Muscle layer of duodenum (tissue), 2 donors: Measurements from ENCODE around the gene YBEY.
"Not testable (repeated sequence)": the region's sequence is repeated elsewhere in the genome, so short reads cannot be mapped to it uniquely, and the experiment has no call there.

Experiments used
- H3K27ac ChIP-seq: one replicate; pipeline ENCODE4 v1.7.0; 2013; ENCODE audit warnings: mild to moderate bottlenecking, low read length
- H3K27me3 ChIP-seq: one replicate; pipeline ENCODE4 v1.7.0; 2013; ENCODE audit warnings: low read depth, mild to moderate bottlenecking, control low read depth, low read length
- H3K36me3 ChIP-seq, 2 donors: one replicate each; pipeline ENCODE4 v1.7.0; 2013; ENCODE audit warnings: low read length in 2 of 2, control low read depth in 1 of 2, mild to moderate bottlenecking in 1 of 2; ENCODE audit not compliant: insufficient read depth in 2 of 2, control insufficient read depth in 1 of 2
- H3K4me1 ChIP-seq, 2 donors: one replicate each; pipeline ENCODE4 v1.7.0; 2013; ENCODE audit warnings: low read length in 2 of 2, mild to moderate bottlenecking in 2 of 2, control low read depth in 1 of 2, moderate library complexity in 1 of 2; ENCODE audit not compliant: insufficient read depth in 2 of 2, control insufficient read depth in 1 of 2
- H3K4me3 ChIP-seq, 2 donors: one replicate each; pipeline ENCODE4 v1.7.0; 2013; ENCODE audit warnings: low read length in 2 of 2, low read depth in 1 of 2, mild to moderate bottlenecking in 1 of 2
- H3K9me3 ChIP-seq, 2 donors: one replicate each; pipeline ENCODE4 v1.7.0; 2013; ENCODE audit warnings: low read length in 2 of 2, control low read depth in 1 of 2, mild to moderate bottlenecking in 1 of 2; ENCODE audit not compliant: control insufficient read depth in 1 of 2
- donor health status: healthy.

Gene YBEY, protein sequence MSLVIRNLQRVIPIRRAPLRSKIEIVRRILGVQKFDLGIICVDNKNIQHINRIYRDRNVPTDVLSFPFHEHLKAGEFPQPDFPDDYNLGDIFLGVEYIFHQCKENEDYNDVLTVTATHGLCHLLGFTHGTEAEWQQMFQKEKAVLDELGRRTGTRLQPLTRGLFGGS

DNA sequence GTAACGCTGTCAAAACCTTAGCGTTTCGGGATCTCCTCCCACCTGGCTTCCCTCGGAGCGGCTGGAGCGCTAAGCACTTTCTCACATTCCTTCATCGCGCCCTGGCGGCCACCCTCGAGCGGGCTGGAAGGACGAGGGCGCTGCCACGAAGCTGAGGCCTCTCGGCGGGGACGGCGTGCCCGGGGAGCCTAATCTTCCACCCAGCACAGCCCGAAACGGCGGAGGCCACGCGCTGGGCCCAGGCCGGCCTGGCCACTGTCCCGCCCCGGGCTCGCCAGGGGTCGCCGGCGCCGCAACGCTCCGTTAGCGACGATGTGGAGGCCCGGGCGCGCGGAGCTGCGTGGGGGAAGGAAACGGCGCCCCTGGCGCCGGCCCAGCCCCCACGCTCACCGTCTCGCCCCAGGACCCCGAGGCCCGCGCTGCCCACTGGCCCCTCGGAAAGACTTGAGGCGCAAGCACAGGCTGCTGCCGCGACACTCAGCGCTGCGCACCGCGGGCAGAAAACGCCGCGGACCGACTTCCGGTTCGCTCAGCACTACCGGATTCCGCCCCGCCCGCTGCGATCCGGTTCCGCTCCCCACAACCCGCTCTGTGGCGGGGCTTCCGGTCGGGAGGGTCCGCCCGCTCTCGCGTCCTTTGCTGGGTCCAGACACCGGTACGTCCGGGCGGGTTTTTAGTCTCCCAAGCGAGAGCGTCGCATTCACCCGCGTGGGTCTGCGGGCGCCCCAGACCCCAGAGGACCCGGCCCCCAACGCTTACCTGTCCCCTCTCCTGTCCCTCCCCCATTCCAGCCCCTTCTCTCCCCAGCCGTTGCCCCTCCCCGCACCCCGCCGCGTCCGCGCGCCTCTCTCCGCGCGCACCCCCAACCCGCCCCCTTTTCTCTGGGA is at the start of gene YBEY:
Gene YBEY, plus strand, starts transcription at position 582 of the 887 bp plus-strand sequence. CDS start 572 bp downstream, outside the sequence.
- peak within 1 kb of the TSS; percentile 85 for H3K27ac ChIP-seq
- H3K27me3 ChIP-seq: no peaks in the 10 kb centered on the region
- peaks cover 9 to 17% of the 10 kb centered on the region in 2 donors for H3K36me3 ChIP-seq
- no peaks in the 10 kb centered on the region for H3K9me3 ChIP-seq
- peak within 1 kb of the TSS; percentile 95 to 99 for H3K4me3 ChIP-seq
- peaks cover 20 to 37% of the 10 kb centered on the region in 2 donors for H3K4me1 ChIP-seq

DNA sequence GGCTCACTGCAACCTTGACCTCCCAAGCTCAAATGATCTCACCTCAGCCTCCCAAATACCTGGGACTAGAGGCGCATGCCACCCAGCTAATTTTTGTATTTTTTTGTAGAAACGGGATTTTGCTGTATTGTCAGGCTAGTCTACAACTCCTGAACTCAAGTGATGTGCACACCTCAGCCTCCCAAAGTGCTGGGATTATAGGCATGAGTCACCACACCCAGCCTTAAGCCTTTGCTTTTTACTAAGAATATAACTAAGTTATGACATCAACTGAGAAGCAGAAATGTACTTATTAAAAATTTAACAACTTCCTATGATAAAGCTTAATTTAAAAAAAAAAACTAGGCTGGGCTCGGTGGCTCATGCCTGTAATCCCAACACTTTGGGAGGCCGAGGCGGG is 48.7 kb upstream of the YBEY start:
- no peaks in the 10 kb centered on the region for H3K9me3 ChIP-seq
- H3K27ac ChIP-seq: no peak overlapping the region
- peaks cover 60 to 70% of the 10 kb centered on the region in 2 donors for H3K36me3 ChIP-seq
- no peaks in the 10 kb centered on the region for H3K27me3 ChIP-seq
- H3K4me3 ChIP-seq: no peak overlapping the region
- H3K4me1 ChIP-seq: no peaks in the 10 kb centered on the region

DNA sequence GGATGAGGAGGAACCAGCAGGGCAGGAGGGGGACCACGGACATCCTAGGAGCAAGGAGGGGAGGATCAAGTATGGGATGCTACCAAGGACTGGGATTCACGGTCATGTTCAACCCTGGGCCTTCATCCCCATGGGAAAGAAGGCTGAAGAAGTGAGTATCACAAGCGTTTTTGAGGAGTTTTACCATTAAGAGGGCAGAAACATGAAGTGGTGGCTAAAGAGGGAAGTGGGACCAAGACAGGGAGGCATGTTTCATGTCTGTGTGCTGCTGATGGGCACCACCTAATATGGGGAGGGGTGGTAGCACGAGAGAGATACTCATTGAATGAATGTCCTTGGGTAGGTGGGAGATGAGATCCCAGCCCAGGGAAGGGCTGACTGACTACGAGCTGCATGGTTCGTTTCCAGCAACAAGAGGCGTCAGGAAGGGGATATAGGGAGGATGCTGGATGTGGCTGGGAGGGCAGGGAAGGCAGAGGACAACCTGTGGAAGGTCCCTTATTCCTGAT is 46.3 kb upstream of the YBEY start:
- Histone ChIP-seq H3K27ac (no peak overlapping the region), H3K4me1 (no peaks in the 10 kb centered on the region), H3K9me3 (no peaks in the 10 kb centered on the region), H3K4me3 (no peak overlapping the region), H3K36me3 (peaks cover 71 to 80% of the 10 kb centered on the region in 2 donors), H3K27me3 (no peaks in the 10 kb centered on the region)

DNA sequence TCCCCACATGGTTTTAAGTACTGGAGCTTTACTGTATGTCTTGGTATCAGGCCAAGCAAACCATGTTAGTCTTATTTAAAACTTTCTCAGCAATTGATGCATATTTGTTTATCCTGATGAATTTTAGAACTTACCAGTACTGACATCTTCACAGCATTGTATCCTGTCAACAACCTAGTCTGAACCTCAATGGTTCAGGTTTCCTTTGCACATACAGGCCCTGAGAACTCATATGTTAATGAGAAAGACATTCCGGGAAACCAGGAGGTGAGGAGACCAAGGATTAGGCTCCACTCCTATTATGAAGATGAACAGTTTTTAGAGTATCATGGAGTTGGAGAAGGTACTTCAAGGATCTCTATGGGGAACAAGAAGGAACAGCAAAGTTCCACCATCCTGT is 44.6 kb upstream of the YBEY start:
- H3K4me1 ChIP-seq, H3K4me3 ChIP-seq, H3K27me3 ChIP-seq, H3K27ac ChIP-seq, H3K9me3 ChIP-seq: not testable (repeated sequence)
- peaks cover 76 to 80% of the 10 kb centered on the region in 2 donors for H3K36me3 ChIP-seq

DNA sequence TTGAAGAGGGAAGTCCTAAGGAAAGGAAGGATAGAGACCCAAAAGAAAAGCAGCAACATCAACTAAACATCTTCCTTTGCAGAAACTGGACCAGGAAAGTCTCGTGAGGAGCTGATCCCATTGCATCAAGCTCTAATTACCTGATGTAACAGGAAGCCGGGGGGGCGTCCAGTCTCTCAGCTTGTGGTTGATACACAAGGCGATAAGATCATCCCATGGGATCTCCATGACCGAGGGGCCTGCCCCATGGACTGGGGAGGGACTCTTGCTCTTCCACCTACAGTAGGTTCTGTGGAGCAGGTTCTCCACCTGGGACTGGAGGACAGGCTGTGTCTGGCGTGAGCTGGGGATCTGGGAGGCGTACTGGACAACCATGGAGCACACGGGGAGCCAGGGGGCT is 42.8 kb upstream of the YBEY start:
- Histone ChIP-seq H3K4me3 (no peak overlapping the region), H3K4me1 (no peaks in the 10 kb centered on the region), H3K9me3 (no peaks in the 10 kb centered on the region), H3K27me3 (no peaks in the 10 kb centered on the region), H3K27ac (no peak overlapping the region), H3K36me3 (peaks cover 81 to 90% of the 10 kb centered on the region in 2 donors)

DNA sequence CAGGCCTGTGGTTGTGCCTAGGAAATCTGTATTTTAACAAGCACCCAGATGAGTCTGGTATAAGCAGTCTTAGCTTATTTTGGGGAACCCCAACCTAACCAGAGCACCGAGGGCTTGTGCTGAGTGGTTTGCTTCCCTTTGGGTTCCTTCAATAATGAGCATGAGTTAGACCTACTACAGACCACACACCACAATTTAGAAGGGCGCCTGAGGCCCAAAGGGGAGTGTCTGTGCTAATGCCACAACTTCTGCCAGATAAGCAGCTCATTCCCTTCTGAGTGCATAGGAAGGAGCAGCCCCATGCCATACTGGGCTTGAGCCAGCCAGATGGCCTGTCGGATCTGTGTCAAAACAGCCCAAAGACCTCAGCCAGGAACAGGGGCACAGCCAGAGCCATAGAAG is 42.2 kb upstream of the YBEY start:
- Histone ChIP-seq H3K36me3 (peaks cover 79 to 87% of the 10 kb centered on the region in 2 donors), H3K4me1 (no peaks in the 10 kb centered on the region), H3K27me3 (no peaks in the 10 kb centered on the region), H3K27ac (no peak overlapping the region), H3K4me3 (no peak overlapping the region), H3K9me3 (no peaks in the 10 kb centered on the region)

DNA sequence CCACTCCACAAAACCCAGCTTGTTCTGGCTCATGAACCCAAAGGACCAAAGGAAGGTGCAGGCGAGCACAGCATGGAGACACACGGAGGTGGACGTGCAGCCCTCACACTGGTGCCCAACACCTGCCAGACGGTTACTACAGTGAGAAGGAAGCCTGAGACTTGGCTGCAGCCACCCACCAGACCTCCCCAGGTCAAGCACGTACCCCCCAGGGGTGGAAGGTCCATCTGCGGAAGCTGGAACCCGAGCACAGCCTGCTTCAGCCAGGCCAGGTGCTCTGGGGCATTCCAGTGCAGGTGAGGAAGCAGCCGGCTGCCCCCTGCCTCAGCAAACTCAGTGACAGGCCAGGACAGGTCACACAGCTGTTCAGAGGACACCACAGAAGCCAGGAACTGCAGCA is 41.5 kb upstream of the YBEY start:
- no peaks in the 10 kb centered on the region for H3K4me1 ChIP-seq
- H3K36me3 ChIP-seq: peaks cover 76 to 87% of the 10 kb centered on the region in 2 donors
- no peaks in the 10 kb centered on the region for H3K9me3 ChIP-seq
- no peak overlapping the region for H3K27ac ChIP-seq
- no peaks in the 10 kb centered on the region for H3K27me3 ChIP-seq
- H3K4me3 ChIP-seq: no peak overlapping the region

DNA sequence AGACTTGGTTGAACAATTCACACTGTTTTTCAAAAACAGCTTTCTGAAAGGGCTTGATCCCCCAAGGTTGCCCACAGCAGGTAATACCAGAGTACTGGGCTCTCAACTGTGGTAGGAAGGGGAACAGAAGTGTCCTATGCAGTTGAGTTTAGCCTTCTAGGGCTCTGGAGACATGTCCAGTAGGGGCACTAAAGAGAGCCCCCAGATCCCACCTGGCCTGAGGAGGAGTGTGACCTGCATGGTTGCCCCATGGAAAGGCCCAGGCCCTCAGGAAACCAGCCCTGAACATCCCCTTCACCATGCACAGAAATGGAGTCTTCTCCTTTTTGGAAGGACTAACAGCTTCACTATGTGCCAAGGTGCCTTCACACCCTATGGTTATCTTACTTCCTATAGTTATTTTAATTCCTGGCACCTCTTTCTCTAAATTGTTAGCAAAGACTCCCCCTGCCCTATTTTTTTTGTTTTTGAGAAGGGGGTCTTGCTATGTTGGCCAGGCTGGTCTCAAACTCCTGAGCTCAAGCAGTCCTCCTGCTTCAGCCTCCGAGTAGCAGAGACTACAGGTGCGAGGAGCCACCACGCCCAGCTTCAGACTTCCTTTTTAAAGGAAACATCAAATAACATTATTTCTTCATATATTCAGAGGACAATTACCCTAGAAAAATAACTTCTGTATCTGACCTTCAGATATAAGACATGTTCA is 40.8 kb upstream of the YBEY start:
- Histone ChIP-seq H3K27me3 (no peaks in the 10 kb centered on the region), H3K9me3 (no peaks in the 10 kb centered on the region), H3K27ac (no peak overlapping the region), H3K4me3 (no peak overlapping the region), H3K36me3 (peaks cover 77 to 87% of the 10 kb centered on the region in 2 donors), H3K4me1 (no peaks in the 10 kb centered on the region)

DNA sequence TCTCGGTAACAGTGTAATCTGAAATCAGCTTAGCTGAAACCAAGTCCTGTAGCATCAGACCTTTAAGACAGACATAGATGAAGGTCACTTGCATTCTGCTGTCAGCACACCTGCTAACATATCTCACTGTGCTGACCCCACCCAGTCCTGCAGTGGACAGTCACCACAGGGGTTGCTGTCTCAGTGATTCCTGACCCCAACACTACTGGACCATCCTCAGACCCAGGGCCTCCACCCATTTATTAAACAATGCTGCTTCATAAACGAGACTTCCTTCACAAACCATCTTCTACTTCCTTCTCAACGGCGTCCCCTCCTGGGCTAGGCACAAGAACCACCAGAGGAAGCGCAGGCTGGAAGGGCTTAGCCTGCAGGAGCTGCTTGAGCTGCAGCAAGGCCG is 39.8 kb upstream of the YBEY start:
- Histone ChIP-seq H3K4me3 (no peak overlapping the region), H3K36me3 (peaks cover 75 to 89% of the 10 kb centered on the region in 2 donors), H3K4me1 (no peaks in the 10 kb centered on the region), H3K27ac (no peak overlapping the region), H3K27me3 (no peaks in the 10 kb centered on the region), H3K9me3 (no peaks in the 10 kb centered on the region)

DNA sequence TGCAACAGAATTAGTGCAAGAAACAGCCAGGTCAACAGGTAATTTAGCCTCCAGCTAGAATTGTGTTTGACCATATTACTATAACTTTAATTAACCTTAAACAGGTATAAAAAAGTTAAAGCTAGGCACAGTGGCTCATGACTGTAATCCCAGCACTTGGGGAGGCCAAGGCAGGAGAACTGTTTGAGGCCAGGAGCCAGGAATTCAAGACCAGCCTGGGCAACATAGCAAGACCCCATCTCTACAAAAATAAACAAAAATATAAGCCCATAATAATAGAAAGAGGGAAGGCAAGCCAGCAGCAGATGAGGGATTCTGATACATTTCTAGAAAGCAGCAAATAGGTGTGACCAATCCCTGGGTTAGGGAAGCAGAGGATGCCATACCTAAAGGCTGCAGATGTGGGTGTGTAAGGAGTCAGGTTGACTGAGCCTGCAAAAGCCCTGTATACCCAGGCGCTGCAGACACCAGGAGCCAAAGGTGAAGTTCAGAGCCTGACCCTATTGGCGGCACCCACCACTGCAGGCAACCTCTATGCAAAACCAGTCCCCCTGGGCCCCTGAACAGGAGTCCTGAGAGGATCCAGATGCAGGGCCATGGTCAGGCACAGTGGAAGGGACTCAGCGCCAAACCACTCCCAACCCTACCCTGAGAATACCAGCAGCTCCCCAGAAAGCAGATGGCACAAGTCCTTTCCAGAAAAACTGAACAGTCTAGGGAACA is 38.3 kb upstream of the YBEY start:
- Histone ChIP-seq H3K9me3 (no peaks in the 10 kb centered on the region), H3K27ac (no peak overlapping the region), H3K27me3 (no peaks in the 10 kb centered on the region), H3K4me3 (no peak overlapping the region), H3K36me3 (peaks cover 65 to 91% of the 10 kb centered on the region in 2 donors), H3K4me1 (no peaks in the 10 kb centered on the region)

DNA sequence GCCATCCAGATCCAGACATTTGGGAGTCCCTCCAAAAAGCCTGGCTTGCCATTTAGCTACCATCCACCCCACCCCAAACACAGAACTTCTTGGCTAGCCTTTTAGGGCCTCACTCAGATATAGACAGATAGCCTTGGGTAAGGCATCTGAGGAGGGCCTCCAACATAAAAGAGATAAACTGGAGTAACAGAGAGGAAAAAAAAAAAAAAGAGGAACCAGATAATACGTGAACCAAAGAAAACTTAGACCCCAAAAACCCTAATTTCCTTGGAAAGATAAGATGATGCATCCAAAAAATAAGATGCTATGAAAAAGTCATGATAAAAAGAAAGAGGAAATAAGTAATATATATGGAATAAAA is 37.7 kb upstream of the YBEY start:
- no peaks in the 10 kb centered on the region for H3K27me3 ChIP-seq
- H3K4me3 ChIP-seq: no peak overlapping the region
- H3K27ac ChIP-seq: no peak overlapping the region
- no peaks in the 10 kb centered on the region for H3K9me3 ChIP-seq
- H3K4me1 ChIP-seq: no peaks in the 10 kb centered on the region
- peaks cover 65 to 91% of the 10 kb centered on the region in 2 donors for H3K36me3 ChIP-seq
